Stimulated activated naive CD4-positive, alpha-beta T cell (primary cell): ENCODE data around the gene PCDHA8.
"Not testable (repeated sequence)": the region's sequence is repeated elsewhere in the genome, so short reads cannot be mapped to it uniquely, and the experiment has no call there.

Experiments used
- DNase-seq, 6 experiments: peaks; one replicate each; lab custom pipeline; 2025; lab: John Stamatoyannopoulos, UW

PCDHA8 gene

DNA sequence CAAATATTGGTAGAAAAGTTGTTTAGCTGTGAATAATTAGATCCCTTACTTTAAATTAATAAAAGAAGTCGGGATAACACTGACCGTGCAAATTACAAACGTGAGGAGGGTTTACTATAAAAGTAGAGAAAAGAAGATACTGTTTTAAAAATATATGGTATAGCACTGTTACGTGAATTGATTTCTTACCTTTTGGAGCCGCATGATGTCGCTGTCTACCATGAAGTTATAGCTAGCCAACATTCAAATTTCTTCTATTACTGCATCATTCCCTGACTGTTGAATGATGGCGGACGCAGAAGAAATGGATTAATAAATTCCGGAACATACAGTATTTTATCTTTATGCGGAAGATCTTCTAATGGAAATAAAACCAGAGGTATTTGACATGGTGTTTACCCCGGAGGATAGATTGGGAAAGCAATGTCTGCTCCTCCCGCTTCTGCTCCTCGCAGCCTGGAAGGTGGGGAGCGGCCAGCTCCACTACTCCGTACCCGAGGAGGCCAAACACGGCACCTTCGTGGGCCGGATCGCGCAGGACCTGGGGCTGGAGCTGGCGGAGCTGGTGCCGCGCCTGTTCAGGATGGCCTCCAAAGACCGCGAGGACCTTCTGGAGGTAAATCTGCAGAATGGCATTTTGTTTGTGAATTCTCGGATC, 13.2 kb upstream of the PCDHA8 start, which contains the start of gene PCDHA6:
Gene PCDHA6, plus strand, starts transcription at position 257 of the 658 bp plus-strand sequence. Its CDS starts 132 bp downstream, at position 389.
- DNase-seq: no peak

GRCh38 chr5:140828362-140828737, 12.6 kb upstream of the PCDHA8 start:
- DNase-seq: no peak

- DNase-seq: not testable (repeated sequence)
Measured at GRCh38 chr5:140829511-140830501, 11.2 kb upstream of the PCDHA8 start.

DNA sequence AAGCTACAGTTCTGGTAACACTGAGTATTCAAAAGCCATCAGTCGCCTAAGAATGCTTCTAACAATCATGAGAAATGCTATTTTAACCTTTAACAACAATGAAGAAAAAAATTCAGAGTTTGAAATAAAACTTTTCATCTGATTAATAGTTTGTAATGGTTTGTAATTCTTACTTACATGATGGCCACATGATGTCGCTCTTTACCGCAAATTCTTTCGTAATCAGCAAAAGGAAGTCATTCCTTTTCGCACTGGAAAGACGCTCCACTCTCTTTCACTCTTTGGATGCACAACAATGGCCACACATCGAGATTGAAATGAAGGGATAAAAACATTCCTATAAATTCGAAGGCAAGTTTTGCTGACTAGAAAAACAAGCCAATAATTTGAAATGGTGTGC, 7.0 kb upstream of the PCDHA8 start, which contains the start of gene PCDHA7:
Gene PCDHA7, plus strand, starts transcription at position 277 of the 400 bp plus-strand sequence. Its CDS starts 115 bp downstream, at position 392.
- DNase-seq: no peak

- not testable (repeated sequence) for DNase-seq
Measured at GRCh38 chr5:140834439-140835008, 6.5 kb upstream of the PCDHA8 start.

GRCh38 chr5:140835622-140836510, 5.1 kb upstream of the PCDHA8 start:
- DNase-seq: no peak

- DNase-seq: no peak
Measured at GRCh38 chr5:140842798-140843733, 2.1 kb downstream of the PCDHA8 start.

DNA sequence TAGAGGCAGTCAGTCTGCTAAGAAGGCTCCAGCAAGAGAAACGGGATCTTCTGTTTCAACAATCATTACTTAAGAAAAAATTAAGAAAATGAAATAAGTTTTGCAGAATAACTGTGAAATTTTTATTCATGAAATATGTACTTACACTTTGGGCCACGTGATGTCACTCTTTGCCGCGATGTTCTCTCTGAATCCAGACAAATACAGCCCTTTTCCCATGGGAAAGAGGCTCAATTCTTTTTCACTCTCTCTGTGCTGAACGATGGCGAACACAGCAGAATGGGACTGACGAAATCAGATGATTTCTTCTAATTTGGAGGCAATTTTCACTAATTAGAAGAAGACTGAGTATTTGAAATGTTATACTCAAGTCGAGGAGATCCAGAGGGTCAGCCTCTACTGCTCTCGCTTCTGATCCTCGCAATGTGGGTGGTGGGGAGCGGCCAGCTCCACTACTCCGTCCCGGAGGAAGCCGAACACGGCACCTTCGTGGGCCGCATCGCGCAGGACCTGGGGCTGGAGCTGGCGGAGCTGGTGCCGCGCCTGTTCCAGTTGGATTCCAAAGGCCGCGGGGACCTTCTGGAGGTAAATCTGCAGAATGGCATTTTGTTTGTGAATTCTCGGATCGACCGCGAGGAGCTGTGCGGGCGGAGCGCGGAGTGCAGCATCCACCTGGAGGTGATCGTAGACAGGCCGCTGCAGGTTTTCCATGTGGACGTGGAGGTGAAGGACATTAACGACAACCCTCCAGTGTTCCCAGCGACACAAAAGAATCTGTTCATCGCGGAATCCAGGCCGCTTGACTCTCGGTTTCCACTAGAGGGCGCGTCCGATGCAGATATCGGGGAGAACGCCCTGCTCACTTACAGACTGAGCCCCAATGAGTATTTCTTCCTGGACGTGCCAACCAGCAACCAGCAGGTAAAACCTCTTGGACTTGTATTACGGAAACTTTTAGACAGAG, 7.4 kb downstream of the PCDHA8 start, which contains the start of gene PCDHA9:
Gene PCDHA9, plus strand, starts transcription at position 244 of the 964 bp plus-strand sequence. Its CDS starts 114 bp downstream, at position 358.
- DNase-seq: not testable (repeated sequence)

GRCh38 chr5:140849831-140850634, 9.0 kb downstream of the PCDHA8 start:
- DNase-seq: not testable (repeated sequence)

GRCh38 chr5:140855772-140856674, 15.0 kb downstream of the PCDHA8 start, which contains the start of gene PCDHA10:
PCDHA10 (plus strand) TSS chr5:140855897; CDS start chr5:140856049, 152 bp downstream.
- DNase-seq: no peak

DNA sequence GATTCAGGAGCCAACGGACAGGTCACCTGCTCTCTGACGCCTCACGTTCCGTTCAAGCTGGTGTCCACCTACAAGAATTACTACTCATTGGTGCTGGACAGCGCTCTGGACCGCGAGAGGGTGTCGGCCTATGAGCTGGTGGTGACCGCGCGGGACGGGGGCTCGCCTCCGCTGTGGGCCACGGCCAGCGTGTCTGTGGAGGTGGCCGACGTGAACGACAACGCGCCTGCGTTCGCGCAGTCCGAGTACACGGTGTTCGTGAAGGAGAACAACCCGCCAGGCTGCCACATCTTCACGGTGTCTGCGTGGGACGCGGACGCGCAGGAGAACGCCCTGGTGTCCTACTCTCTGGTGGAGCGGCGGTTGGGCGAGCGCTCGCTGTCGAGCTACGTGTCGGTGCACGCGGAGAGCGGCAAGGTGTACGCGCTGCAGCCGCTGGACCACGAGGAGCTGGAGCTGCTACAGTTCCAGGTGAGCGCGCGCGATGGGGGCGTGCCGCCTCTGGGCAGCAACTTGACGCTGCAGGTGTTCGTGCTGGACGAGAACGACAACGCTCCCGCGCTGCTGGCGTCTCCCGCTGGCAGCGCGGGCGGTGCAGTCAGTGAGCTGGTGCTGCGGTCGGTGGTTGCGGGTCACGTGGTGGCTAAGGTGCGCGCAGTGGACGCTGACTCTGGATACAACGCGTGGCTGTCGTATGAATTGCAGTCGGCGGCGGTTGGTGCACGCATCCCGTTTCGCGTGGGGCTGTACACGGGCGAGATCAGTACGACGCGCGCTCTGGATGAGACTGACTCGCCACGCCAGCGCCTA, 16.4 kb downstream of the PCDHA8 start:
- no peak for DNase-seq

DNA sequence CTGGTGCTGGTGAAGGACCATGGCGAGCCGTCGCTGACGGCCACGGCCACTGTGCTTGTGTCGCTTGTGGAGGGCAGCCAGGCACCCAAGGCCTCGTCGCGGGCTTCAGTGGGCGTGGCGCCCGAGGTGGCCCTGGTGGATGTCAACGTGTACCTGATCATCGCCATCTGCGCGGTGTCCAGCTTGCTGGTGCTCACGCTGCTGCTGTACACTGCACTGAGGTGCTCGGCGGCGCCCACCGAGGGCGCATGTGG, 16.9 kb downstream of the PCDHA8 start:
- no peak for DNase-seq

DNA sequence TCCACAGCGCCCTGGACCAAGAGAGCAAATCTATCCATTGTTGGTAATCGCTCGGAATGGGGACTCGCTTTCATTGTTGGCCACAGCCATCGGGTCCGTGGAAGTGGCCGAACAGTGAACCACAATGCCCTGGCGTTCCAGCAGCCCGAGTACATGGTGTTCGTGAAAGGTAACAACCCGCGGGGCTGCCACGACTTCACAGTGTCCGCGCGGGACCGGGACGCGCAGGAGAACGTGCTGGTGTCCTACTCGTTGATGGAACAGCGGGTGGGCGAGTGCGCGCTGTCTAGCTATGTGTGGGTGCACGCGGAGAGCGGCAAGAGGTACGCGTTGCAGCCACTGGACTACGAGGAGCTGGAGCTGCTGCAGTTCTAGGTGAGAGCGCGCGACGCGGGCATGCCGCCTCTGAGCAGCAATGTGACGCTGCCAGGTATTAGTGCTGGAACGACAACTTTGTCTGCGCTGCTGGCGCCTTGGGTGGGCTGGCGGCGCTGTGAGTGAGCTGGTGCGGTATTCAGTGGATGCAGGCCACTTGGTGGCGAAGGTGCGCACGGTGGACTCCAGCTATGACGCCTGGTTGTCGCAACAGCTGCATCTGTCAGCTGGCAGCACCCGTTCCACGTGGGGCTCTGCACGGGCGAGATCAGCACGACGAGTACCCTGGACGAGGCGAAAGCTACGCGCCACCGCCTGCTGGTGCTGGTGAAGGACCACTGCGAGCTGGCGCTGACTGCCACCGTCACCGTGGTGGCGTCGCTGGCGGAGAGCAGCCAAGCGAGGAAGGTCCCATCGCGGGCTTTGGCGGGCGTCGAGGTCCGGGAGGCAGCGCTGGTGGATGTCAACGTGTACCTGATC, 21.7 kb downstream of the PCDHA8 start:
- DNase-seq: no peak

GRCh38 chr5:140868721-140869554, 28.0 kb downstream of the PCDHA8 start, which contains the start of gene PCDHA11:
PCDHA11 (plus strand) TSS chr5:140868957; CDS start chr5:140869104, 147 bp downstream.
- no peak for DNase-seq
